T-cell (primary cell): Measurements from ENCODE around the gene ANKRD18A. TPM values are rescaled to one million over a fixed set of nuclear protein-coding genes. Genes with fewer than 3 reads are reported as not detected.

Experiments
- ATAC-seq, 4 experiments: fragments of 200-7000 bp in 3 of 4; fragments of 150-1000 bp in 1 of 4; cut with Tn5 transposase; replicated peaks in 1 of 4; 1 replicate in 3 of 4; 2 replicates in 1 of 4; pipeline ENCODE4 v1.10.0; 2021; ENCODE audit warnings: moderate library complexity in 3 of 4, mild to moderate bottlenecking in 2 of 4, moderate number of reproducible peaks in 1 of 4
- CTCF ChIA-PET, 2 donors: fragments of 300-600 bp; sonication (Branson Sonifier 250); formaldehyde crosslinking; loops; one replicate each; lab custom pipeline; 2022; ENCODE audit warnings: antibody characterized with exemption in 2 of 2; lab: Charles Lee
- POLR2A ChIA-PET, 2 donors: fragments of 300-600 bp; sonication (Branson Sonifier 250); formaldehyde crosslinking; loops; one replicate each; lab custom pipeline; 2022; ENCODE audit warnings: antibody characterized with exemption in 2 of 2; lab: Charles Lee
- DNase-seq, 35 experiments: peaks; one replicate each; pipeline versions ENCODE4 v3.0.0 to v3.0.0-alpha.2; 2013 to 2023
- H3K27ac ChIP-seq: one replicate; pipeline ENCODE4 v1.5.1; 2013; ENCODE audit warnings: low read length
- H3K27me3 ChIP-seq, 2 experiments: replicated peaks in 1 of 2; 1 replicate in 1 of 2; 2 replicates in 1 of 2; pipeline versions ENCODE4 v1.6.1 to v1.7.0; 2013; ENCODE audit warnings: low read length in 1 of 2, mixed read lengths in 1 of 2; ENCODE audit not compliant: control insufficient read depth in 2 of 2, insufficient read depth in 2 of 2; ENCODE audit errors: extremely low read depth in 1 of 2
- H3K36me3 ChIP-seq, 2 donors: 1 replicate in 1 of 2; 2 replicates in 1 of 2; pipeline versions ENCODE4 v1.6.1 to v1.7.0; 2013; ENCODE audit warnings: low read length in 1 of 2; ENCODE audit not compliant: control insufficient read depth in 2 of 2, insufficient read depth in 1 of 2; ENCODE audit errors: extremely low read depth in 1 of 2
- H3K4me1 ChIP-seq, 2 experiments: 1 replicate in 1 of 2; 2 replicates in 1 of 2; pipeline versions ENCODE4 v1.6.1 to v1.7.0; 2013; ENCODE audit warnings: low read length in 2 of 2, mixed read lengths in 1 of 2; ENCODE audit not compliant: insufficient read depth in 2 of 2, control insufficient read depth in 1 of 2; ENCODE audit errors: extremely low read depth in 1 of 2
- H3K4me3 ChIP-seq, 2 donors: 1 replicate in 1 of 2; 2 replicates in 1 of 2; pipeline versions ENCODE4 v1.5.1 to v1.7.0; 2013; ENCODE audit warnings: mild to moderate bottlenecking in 2 of 2, low read length in 1 of 2, moderate library complexity in 1 of 2; ENCODE audit not compliant: control insufficient read depth in 1 of 2; ENCODE audit errors: extremely low read depth in 1 of 2
- H3K9me3 ChIP-seq: 2 replicates; pipeline ENCODE4 v1.7.0; 2013
- H3K27ac Mint-ChIP-seq, 2 donors: one replicate each; pipeline ENCODE4 v1.8.0; 2020 to 2021; ENCODE audit warnings: mild to moderate bottlenecking in 2 of 2, mixed read lengths in 2 of 2
- H3K27me3 Mint-ChIP-seq, 2 donors: one replicate each; pipeline ENCODE4 v1.8.0; 2021 to 2022; ENCODE audit warnings: mixed read lengths in 2 of 2
- H3K36me3 Mint-ChIP-seq: one replicate; pipeline ENCODE4 v1.8.0; 2021; ENCODE audit warnings: mixed read lengths
- H3K4me1 Mint-ChIP-seq, 3 donors: one replicate each; pipeline ENCODE4 v1.8.0; 2020 to 2022; ENCODE audit warnings: mixed read lengths in 3 of 3, mild to moderate bottlenecking in 1 of 3
- H3K4me3 Mint-ChIP-seq, 3 donors: one replicate each; pipeline ENCODE4 v1.8.0; 2020 to 2022; ENCODE audit warnings: mild to moderate bottlenecking in 3 of 3, mixed read lengths in 3 of 3, moderate library complexity in 3 of 3
- H3K9me3 Mint-ChIP-seq, 3 donors: one replicate each; pipeline ENCODE4 v1.8.0; 2020 to 2022; ENCODE audit warnings: mixed read lengths in 3 of 3
- WGBS: methylation state at CpG from one replicate; pipeline ENCODE4 v1.1.5; 2013; ENCODE audit warnings: missing lambda C conversion rate; ENCODE audit not compliant: insufficient coverage; 5-methylcytosine and 5-hydroxymethylcytosine counted together
- total RNA-seq, 35 experiments: library from RNA in 6 of 35; stranded (reverse) in 6 of 35; fragments of 120-200 nt in 1 of 35; gene quantifications; one replicate each; pipeline versions ENCODE4 v1.2.1 to v1.2.4 and lab custom pipeline; 2013 to 2026

ANKRD18A gene
- total RNA-seq, 5 donors from 2014 or later (not counting 1 experiment from before 2014, with no cell fraction given), result 1.2 to 16.5 (median 5.1) TPM

- Histone ChIP-seq H3K36me3 (no peaks in the 10 kb centered on the region), H3K9me3 (no peaks in the 10 kb centered on the region), H3K4me1 (no peaks in the 10 kb centered on the region), H3K4me3 (no peak overlapping the region), H3K27me3 (peaks cover 2 to 6% of the 10 kb centered on the region in 2 experiments), H3K27ac (no peak overlapping the region)
- no peak for DNase-seq
- CTCF ChIA-PET, result interaction anchor here in 1 of 2 donors (0.6 kb wide), 1 partner anchor 55 kb away, joined by 6 read pairs; no protein-coding TSS in a partner anchor
- Mint-ChIP-seq H3K27ac (no peak overlapping the region), H3K9me3 (no peaks in the 10 kb centered on the region), H3K4me1 (no peaks in the 10 kb centered on the region), H3K4me3 (no peak overlapping the region), H3K27me3 (peaks cover 17 to 21% of the 10 kb centered on the region in 2 donors), H3K36me3 (no peaks in the 10 kb centered on the region)
- no peak for ATAC-seq
- POLR2A ChIA-PET, result no interaction called here
- 97% methylated on average over 3 of the region's 7 CpGs for WGBS
These were observed 32.1 kb upstream of the ANKRD18A start for GRCh38 chr9:38652486-38652885.

- Mint-ChIP-seq H3K36me3 (no peaks in the 10 kb centered on the region), H3K9me3 (no peaks in the 10 kb centered on the region), H3K4me1 (no peaks in the 10 kb centered on the region), H3K27me3 (peaks cover 13 to 17% of the 10 kb centered on the region in 2 donors), H3K27ac (no peak overlapping the region), H3K4me3 (no peak overlapping the region)
- H3K27me3 ChIP-seq, result peaks cover 2 to 6% of the 10 kb centered on the region in 2 experiments
- H3K27ac ChIP-seq, result no peak overlapping the region
- H3K36me3 ChIP-seq, result no peaks in the 10 kb centered on the region
- DNase-seq (no peak), ATAC-seq (no peak)
- no CpG with 5 or more reads among the region's 2 CpGs for WGBS
- ChIA-PET POLR2A (no interaction called here), CTCF (no interaction called here)
- H3K9me3 ChIP-seq, result no peaks in the 10 kb centered on the region
- H3K4me1 ChIP-seq, result no peaks in the 10 kb centered on the region
- no peak overlapping the region for H3K4me3 ChIP-seq
These were observed 31.6 kb upstream of the ANKRD18A start for GRCh38 chr9:38652044-38652443.

- H3K27me3 Mint-ChIP-seq, result peaks cover 13 to 15% of the 10 kb centered on the region in 2 donors
- 73% methylated on average over 5 of the region's 8 CpGs for WGBS
- Histone ChIP-seq H3K36me3 (no peaks in the 10 kb centered on the region), H3K9me3 (no peaks in the 10 kb centered on the region), H3K27ac (no peak overlapping the region), H3K4me1 (no peaks in the 10 kb centered on the region), H3K27me3 (peaks cover 2 to 6% of the 10 kb centered on the region in 2 experiments), H3K4me3 (no peak overlapping the region)
- no peak for DNase-seq
- no peaks in the 10 kb centered on the region for H3K36me3 Mint-ChIP-seq
- H3K4me1 Mint-ChIP-seq, result no peaks in the 10 kb centered on the region
- POLR2A ChIA-PET, result no interaction called here
- no peak overlapping the region for H3K4me3 Mint-ChIP-seq
- ATAC-seq, result no peak
- CTCF ChIA-PET, result no interaction called here
- no peak overlapping the region for H3K27ac Mint-ChIP-seq
- H3K9me3 Mint-ChIP-seq, result no peaks in the 10 kb centered on the region
These were observed 31.1 kb upstream of the ANKRD18A start for GRCh38 chr9:38651400-38652042.

- no peaks in the 10 kb centered on the region for H3K4me1 Mint-ChIP-seq
- no peak overlapping the region for H3K4me3 Mint-ChIP-seq
- H3K27ac Mint-ChIP-seq, result no peak overlapping the region
- no peak overlapping the region for H3K4me3 ChIP-seq
- CTCF ChIA-PET, result no interaction called here
- 81% methylated on average over 6 of the region's 8 CpGs for WGBS
- DNase-seq (no peak), ATAC-seq (no peak)
- H3K9me3 Mint-ChIP-seq, result no peaks in the 10 kb centered on the region
- POLR2A ChIA-PET, result no interaction called here
- H3K4me1 ChIP-seq, result no peaks in the 10 kb centered on the region
- no peak overlapping the region for H3K27ac ChIP-seq
- peaks cover 2 to 3% of the 10 kb centered on the region in 2 experiments for H3K27me3 ChIP-seq
- no peaks in the 10 kb centered on the region for H3K36me3 ChIP-seq
- H3K9me3 ChIP-seq, result no peaks in the 10 kb centered on the region
- H3K27me3 Mint-ChIP-seq, result peaks cover 9 to 12% of the 10 kb centered on the region in 2 donors
- no peaks in the 10 kb centered on the region for H3K36me3 Mint-ChIP-seq
These were observed 30.2 kb upstream of the ANKRD18A start for GRCh38 chr9:38650564-38650963.

- Mint-ChIP-seq H3K27me3 (peaks cover 3 to 5% of the 10 kb centered on the region in 2 donors), H3K36me3 (no peaks in the 10 kb centered on the region), H3K9me3 (no peaks in the 10 kb centered on the region), H3K4me3 (no peak overlapping the region), H3K4me1 (no peaks in the 10 kb centered on the region), H3K27ac (no peak overlapping the region)
- Histone ChIP-seq H3K4me1 (no peaks in the 10 kb centered on the region), H3K36me3 (no peaks in the 10 kb centered on the region), H3K9me3 (no peaks in the 10 kb centered on the region), H3K27ac (no peak overlapping the region), H3K4me3 (no peak overlapping the region), H3K27me3 (peaks cover 2 to 3% of the 10 kb centered on the region in 2 experiments)
- WGBS, result 91% methylated on average over 3 of the region's 8 CpGs
- ChIA-PET CTCF (no interaction called here), POLR2A (no interaction called here)
- ATAC-seq (no peak), DNase-seq (no peak)
These were observed 29.5 kb upstream of the ANKRD18A start for GRCh38 chr9:38649731-38650363.

GRCh38 chr9:38644601-38645000 is 24.2 kb upstream of the ANKRD18A start:
- no peaks in the 10 kb centered on the region for H3K9me3 Mint-ChIP-seq
- POLR2A ChIA-PET, result no interaction called here

More at GRCh38 chr9:38644601-38645000, 24.2 kb upstream of the ANKRD18A start:
- Histone ChIP-seq H3K4me1 (no peaks in the 10 kb centered on the region), H3K9me3 (no peaks in the 10 kb centered on the region), H3K27me3 (peaks cover 2 to 11% of the 10 kb centered on the region in 2 experiments), H3K36me3 (no peaks in the 10 kb centered on the region), H3K4me3 (no peak overlapping the region), H3K27ac (no peak overlapping the region)
- WGBS, result 0% methylated on average over 1 of the region's 2 CpGs
- Mint-ChIP-seq H3K4me1 (no peaks in the 10 kb centered on the region), H3K27me3 (peaks cover 7 to 11% of the 10 kb centered on the region in 2 donors), H3K27ac (no peak overlapping the region), H3K4me3 (no peak overlapping the region), H3K36me3 (no peaks in the 10 kb centered on the region)
- DNase-seq (no peak), ATAC-seq (no peak)
- CTCF ChIA-PET, result no interaction called here
